ENCODE results near the gene CCR7.
A peak's percentile ranks its signal among the peaks of the same experiment; 100 is the strongest.
"Not testable (repeated sequence)": the region's sequence is repeated elsewhere in the genome, so short reads cannot be mapped to it uniquely, and the experiment has no call there.

The CCR7 gene

GRCh38 chr17:40551091-40551878, 14.0 kb downstream of the CCR7 start:
- peaks cover 40% of the 10 kb centered on the region for H3K4me1 ChIP-seq (ENCODE audit: control insufficient read depth, insufficient read depth, low read length)
- no peaks in the 10 kb centered on the region for H3K9me3 ChIP-seq (ENCODE audit: control insufficient read depth, low read length)
- no peaks in the 10 kb centered on the region for H3K27me3 ChIP-seq (ENCODE audit: control insufficient read depth, insufficient read depth, low read length)
- no peaks in the 10 kb centered on the region for H3K36me3 ChIP-seq (ENCODE audit: control insufficient read depth, insufficient read depth, low read length)
- no peak overlapping the region for H3K4me3 ChIP-seq (ENCODE audit: low read length)
- no peak overlapping the region for H3K9ac ChIP-seq (ENCODE audit: low read length)

DNA sequence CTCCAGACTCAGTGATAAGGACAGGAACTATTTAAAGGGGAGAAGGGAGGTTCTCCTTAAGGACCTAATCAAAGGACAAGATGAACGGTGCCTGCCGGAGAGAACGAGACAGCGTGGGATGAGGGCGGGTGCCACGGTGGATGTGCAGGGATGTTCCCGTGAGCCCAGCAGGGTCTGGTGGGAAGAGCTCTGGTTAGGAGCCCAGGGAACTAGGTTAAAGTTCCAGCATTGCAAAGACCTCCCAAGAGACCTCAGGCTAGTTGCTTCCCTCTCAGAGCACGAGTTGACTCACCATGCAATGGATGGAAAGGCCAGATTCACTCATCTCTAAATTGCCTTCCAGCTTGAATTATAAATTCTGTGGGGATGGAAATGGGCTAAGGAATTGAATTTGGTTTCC, 14.7 kb downstream of the CCR7 start:
- no peaks in the 10 kb centered on the region for H3K9me3 ChIP-seq (ENCODE audit: control insufficient read depth, low read length)
- H3K9ac ChIP-seq (ENCODE audit: low read length) = no peak overlapping the region
- H3K27me3 ChIP-seq (ENCODE audit: control insufficient read depth, insufficient read depth, low read length) = no peaks in the 10 kb centered on the region
- H3K4me1 ChIP-seq (ENCODE audit: control insufficient read depth, insufficient read depth, low read length) = peaks cover 40% of the 10 kb centered on the region
- H3K36me3 ChIP-seq (ENCODE audit: control insufficient read depth, insufficient read depth, low read length) = no peaks in the 10 kb centered on the region
- no peak overlapping the region for H3K4me3 ChIP-seq (ENCODE audit: low read length)

DNA sequence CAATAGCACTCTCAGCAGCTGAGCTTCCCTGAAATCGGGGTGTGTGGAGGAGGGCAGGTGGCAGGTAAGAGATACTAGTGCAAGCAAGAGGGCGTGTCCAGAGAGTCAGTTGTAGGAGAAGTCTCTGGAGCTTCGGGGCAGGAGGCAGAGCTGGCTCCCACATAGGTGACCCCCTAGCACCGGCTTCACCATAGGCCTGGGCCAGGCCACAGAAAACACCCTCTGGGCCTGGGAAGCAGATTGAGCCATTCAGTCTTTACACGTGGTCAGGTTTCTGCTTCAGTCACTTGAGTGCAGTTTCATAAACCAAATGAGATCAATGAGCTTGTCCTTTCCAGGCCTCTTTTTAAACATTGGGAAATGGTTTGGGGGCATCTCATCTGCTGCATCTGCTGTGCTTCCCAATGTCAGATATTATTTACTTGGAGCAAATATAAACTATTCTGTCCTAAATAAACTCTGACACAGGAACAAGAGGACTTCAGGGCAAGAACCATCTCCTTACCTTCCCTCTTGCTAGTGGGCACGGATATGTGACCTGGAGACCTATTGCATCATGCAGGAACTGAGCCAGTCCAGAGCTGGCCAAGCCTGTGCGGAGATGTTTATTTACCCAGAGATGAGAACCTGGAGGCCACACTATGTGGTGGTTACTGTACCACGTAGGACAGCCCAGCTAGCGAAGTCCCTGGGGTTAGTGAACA, 16.1 kb downstream of the CCR7 start:
- H3K9ac ChIP-seq (ENCODE audit: low read length) = no peak overlapping the region
- peaks cover 34% of the 10 kb centered on the region for H3K4me1 ChIP-seq (ENCODE audit: control insufficient read depth, insufficient read depth, low read length)
- H3K9me3 ChIP-seq (ENCODE audit: control insufficient read depth, low read length) = no peaks in the 10 kb centered on the region
- no peaks in the 10 kb centered on the region for H3K36me3 ChIP-seq (ENCODE audit: control insufficient read depth, insufficient read depth, low read length)
- no peaks in the 10 kb centered on the region for H3K27me3 ChIP-seq (ENCODE audit: control insufficient read depth, insufficient read depth, low read length)
- no peak overlapping the region for H3K4me3 ChIP-seq (ENCODE audit: low read length)

DNA sequence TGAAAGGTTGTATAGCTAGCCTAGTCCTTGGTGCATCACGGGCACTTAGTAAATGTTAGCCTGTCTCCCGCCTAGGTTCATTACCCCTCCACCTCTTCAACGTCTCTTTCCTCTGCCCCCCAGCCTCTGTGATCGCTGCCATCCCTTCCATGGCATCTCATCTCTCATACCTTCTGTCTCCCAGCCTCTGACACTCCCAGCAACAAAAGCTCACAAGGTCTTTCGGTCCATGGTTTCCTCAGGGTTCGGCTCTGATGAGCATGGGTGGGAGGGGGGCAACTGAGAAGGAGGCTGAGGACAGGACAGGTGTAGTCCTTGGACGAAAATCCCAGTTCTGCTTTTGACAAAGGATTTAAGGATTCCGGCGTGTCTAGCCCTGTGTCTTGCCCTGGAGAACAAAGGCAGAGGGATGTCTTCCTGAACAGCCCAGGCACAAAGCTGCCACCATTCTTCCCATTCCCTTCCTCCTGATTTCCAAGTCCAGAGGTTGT, 16.7 kb downstream of the CCR7 start:
- H3K4me1 ChIP-seq (ENCODE audit: control insufficient read depth, insufficient read depth, low read length) = peaks cover 29% of the 10 kb centered on the region
- H3K9me3 ChIP-seq (ENCODE audit: control insufficient read depth, low read length) = no peaks in the 10 kb centered on the region
- H3K36me3 ChIP-seq (ENCODE audit: control insufficient read depth, insufficient read depth, low read length) = no peaks in the 10 kb centered on the region
- H3K9ac ChIP-seq (ENCODE audit: low read length) = no peak overlapping the region
- no peak overlapping the region for H3K4me3 ChIP-seq (ENCODE audit: low read length)
- no peaks in the 10 kb centered on the region for H3K27me3 ChIP-seq (ENCODE audit: control insufficient read depth, insufficient read depth, low read length)

- Histone ChIP-seq H3K36me3 (ENCODE audit: control insufficient read depth, insufficient read depth, low read length) (no peaks in the 10 kb centered on the region), H3K27me3 (ENCODE audit: control insufficient read depth, insufficient read depth, low read length) (no peaks in the 10 kb centered on the region), H3K9ac (ENCODE audit: low read length) (no peak overlapping the region), H3K4me1 (ENCODE audit: control insufficient read depth, insufficient read depth, low read length) (peaks cover 33% of the 10 kb centered on the region), H3K9me3 (ENCODE audit: control insufficient read depth, low read length) (no peaks in the 10 kb centered on the region), H3K4me3 (ENCODE audit: low read length) (no peak overlapping the region)
Measured at GRCh38 chr17:40547785-40548478, 17.3 kb downstream of the CCR7 start.

DNA sequence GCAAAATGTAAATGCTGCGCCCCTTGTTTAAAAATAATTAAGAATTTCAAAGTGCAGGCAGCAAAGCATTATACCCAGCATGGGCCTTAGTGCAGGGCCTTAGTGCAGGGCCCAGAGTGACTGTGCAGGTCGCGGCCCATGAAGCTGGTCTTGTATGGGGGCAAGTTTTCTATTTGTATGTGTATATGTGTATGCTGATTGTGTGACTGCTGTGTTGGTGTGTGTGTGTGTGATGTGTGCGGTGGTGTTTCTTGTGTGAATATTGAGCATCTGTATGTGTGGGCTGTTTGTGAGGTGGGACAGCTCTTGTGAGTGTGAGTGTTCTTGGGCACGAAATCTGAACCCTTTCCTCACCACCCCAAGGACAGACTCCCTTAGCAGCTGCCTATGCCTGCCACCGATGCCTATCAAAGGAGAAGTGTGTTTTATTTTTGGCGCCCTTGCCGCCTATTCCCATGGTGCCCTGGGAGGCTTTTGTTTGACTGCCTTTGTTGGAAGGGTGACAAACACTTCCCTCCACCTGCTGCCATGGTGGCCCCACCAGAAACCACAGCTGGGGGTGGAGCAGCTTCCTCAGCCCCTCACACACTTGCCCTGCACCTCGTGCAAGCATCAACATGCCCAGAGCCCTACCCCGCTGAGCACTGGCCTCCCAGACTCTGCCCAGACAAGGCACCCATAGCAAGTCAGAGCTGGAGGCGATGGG, 18.0 kb downstream of the CCR7 start:
- H3K4me3 ChIP-seq (ENCODE audit: low read length) = no peak overlapping the region
- peaks cover 38% of the 10 kb centered on the region for H3K4me1 ChIP-seq (ENCODE audit: control insufficient read depth, insufficient read depth, low read length)

DNA sequence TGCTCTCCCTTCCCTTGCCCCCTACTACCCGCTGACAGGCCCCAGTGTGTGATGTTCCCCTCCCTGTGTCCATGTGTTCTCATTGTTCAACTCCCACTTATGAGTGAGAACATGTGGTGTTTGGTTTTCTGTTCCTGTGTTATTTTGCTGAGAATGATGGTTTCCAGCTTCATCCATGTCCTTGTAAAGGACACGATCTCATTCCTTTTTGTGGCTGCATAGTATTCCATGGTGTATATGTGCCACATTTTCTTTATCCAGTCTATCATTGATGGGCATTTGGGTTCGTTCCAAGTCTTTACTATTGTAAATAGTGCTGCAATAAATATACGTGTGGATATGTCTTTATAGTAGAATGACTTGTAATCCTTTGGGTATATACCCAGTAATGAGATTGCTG, 18.8 kb downstream of the CCR7 start:
- not testable (repeated sequence) for H3K36me3 ChIP-seq (ENCODE audit: control insufficient read depth, insufficient read depth, low read length); H3K9me3 ChIP-seq (ENCODE audit: control insufficient read depth, low read length); H3K27me3 ChIP-seq (ENCODE audit: control insufficient read depth, insufficient read depth, low read length); H3K9ac ChIP-seq (ENCODE audit: low read length); H3K4me3 ChIP-seq (ENCODE audit: low read length)
- H3K4me1 ChIP-seq (ENCODE audit: control insufficient read depth, insufficient read depth, low read length) = peaks cover 46% of the 10 kb centered on the region

More for the DNA sequence above, 18.0 kb downstream of the CCR7 start:
- H3K27me3 ChIP-seq (ENCODE audit: control insufficient read depth, insufficient read depth, low read length) = no peaks in the 10 kb centered on the region
- H3K9ac ChIP-seq (ENCODE audit: low read length) = no peak overlapping the region
- no peaks in the 10 kb centered on the region for H3K9me3 ChIP-seq (ENCODE audit: control insufficient read depth, low read length)
- no peaks in the 10 kb centered on the region for H3K36me3 ChIP-seq (ENCODE audit: control insufficient read depth, insufficient read depth, low read length)

- Histone ChIP-seq H3K4me3 (ENCODE audit: low read length) (no peak overlapping the region), H3K4me1 (ENCODE audit: control insufficient read depth, insufficient read depth, low read length) (peaks cover 54% of the 10 kb centered on the region), H3K9me3 (ENCODE audit: control insufficient read depth, low read length) (no peaks in the 10 kb centered on the region), H3K27me3 (ENCODE audit: control insufficient read depth, insufficient read depth, low read length) (no peaks in the 10 kb centered on the region), H3K9ac (ENCODE audit: low read length) (no peak overlapping the region), H3K36me3 (ENCODE audit: control insufficient read depth, insufficient read depth, low read length) (no peaks in the 10 kb centered on the region)
Measured at GRCh38 chr17:40545660-40546059, 19.6 kb downstream of the CCR7 start.

DNA sequence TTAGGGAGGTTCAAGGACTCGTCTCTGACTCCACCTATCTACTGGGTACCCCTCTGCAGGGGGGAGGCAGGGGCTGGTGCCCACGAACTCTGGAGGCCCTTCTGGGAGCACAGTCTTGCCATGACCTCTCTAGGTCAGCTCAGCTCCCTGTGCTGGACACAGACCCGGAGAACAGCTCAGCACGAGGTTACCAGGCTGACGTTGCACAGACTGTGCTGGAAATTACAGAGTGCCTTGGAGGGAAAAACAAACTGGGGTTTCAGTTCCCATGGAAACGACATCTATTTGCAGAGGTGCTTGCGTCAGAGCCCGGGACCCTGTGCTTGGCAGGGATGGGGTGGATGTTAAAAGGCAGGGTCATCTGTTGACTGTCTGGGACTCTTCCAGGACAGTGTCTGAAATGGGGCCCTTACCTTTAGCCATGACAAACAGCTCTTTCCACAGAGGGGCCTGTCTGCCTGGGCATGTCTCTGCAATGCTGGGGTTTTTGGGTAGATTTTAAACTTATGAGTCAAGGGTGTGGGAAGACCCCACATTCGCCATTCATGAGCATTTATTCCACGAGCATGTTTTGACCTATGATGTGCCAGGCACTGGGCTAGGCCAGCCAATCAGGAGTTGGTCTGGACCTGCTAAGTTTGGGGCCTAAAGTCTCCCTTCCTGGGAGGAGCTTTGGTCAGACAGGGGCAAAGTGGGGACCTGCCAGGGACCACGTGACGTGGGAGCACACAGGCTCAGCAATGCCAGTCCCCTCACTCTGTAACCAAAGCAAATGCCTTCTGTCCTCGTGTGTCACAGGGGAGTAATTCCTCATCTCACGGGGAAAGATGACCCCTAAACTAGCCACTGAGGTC, 22.5 kb downstream of the CCR7 start:
- H3K4me1 ChIP-seq (ENCODE audit: control insufficient read depth, insufficient read depth, low read length) = peaks cover 30% of the 10 kb centered on the region
- no peaks in the 10 kb centered on the region for H3K36me3 ChIP-seq (ENCODE audit: control insufficient read depth, insufficient read depth, low read length)
- H3K9ac ChIP-seq (ENCODE audit: low read length) = peak overlapping the region; percentile 45
- H3K4me3 ChIP-seq (ENCODE audit: low read length) = no peak overlapping the region
- no peaks in the 10 kb centered on the region for H3K9me3 ChIP-seq (ENCODE audit: control insufficient read depth, low read length)
- H3K27me3 ChIP-seq (ENCODE audit: control insufficient read depth, insufficient read depth, low read length) = no peaks in the 10 kb centered on the region

DNA sequence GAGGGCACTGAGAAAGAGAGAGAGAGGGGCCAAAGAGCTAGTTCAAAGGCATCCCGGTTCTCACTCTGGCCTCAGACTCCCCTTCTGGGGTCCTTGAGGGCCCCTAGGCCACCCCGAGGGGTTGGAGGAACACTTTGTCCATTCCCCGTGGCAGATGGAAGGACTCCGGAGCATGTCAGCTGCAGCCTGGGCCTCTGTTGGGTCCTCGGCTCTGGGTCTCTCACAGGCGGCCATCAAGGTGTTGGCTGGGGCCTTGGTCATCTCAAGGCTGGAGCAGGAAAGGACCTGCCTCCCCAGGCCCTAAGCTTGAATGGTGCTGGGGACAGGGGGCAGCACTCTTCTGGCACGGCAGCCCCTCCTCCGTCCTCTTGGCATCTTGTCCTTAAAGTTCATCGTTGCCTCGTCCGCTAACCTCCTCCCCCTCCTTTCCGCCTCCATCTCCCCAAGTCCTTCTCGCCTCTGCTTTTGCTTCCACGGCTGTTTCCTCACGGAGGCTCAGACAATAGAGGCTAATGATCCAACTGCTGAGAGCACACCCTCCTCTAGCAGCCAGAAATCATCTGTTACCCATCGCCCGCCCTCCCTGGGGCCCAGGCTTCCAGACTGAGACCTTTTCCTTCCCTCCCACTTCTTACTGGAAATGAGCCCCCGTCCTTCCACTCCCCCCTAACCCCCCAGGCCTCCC, 23.3 kb downstream of the CCR7 start:
- Histone ChIP-seq H3K9ac (ENCODE audit: low read length) (peak overlapping the region; percentile 45), H3K27me3 (ENCODE audit: control insufficient read depth, insufficient read depth, low read length) (no peaks in the 10 kb centered on the region), H3K4me3 (ENCODE audit: low read length) (no peak overlapping the region), H3K9me3 (ENCODE audit: control insufficient read depth, low read length) (no peaks in the 10 kb centered on the region), H3K4me1 (ENCODE audit: control insufficient read depth, insufficient read depth, low read length) (peaks cover 26% of the 10 kb centered on the region), H3K36me3 (ENCODE audit: control insufficient read depth, insufficient read depth, low read length) (no peaks in the 10 kb centered on the region)
